Neural progenitor cell (in vitro differentiated cells): ENCODE measurements around the gene PRELP. TPM values are rescaled to one million over a fixed set of nuclear protein-coding genes. Genes with fewer than 3 reads are reported as not detected.
A peak's percentile ranks its signal among the peaks of the same experiment; 100 is the strongest.

ENCODE experiments used
- DNase-seq: peaks from one replicate; pipeline ENCODE4 v3.0.0-alpha.2; 2016; ENCODE audit warnings: low spot score
- H2AFZ ChIP-seq: fragments of 200-600 bp; sonication (generic); replicated peaks from 2 replicates; pipeline ENCODE4 v1.6.1; 2016; ENCODE audit warnings: antibody characterized with exemption
- H3F3A ChIP-seq: fragments of 200-600 bp; sonication (generic); 2 replicates; pipeline ENCODE4 v1.6.1; 2016; ENCODE audit warnings: antibody characterized with exemption, low read depth
- H3K27ac ChIP-seq: fragments of 200-600 bp; sonication (generic); 2 replicates; pipeline ENCODE4 v1.5.1; 2016; ENCODE audit warnings: mild to moderate bottlenecking
- H3K27me3 ChIP-seq: fragments of 200-600 bp; sonication (generic); 2 replicates; pipeline ENCODE4 v1.6.1; 2016; ENCODE audit warnings: mild to moderate bottlenecking, moderate library complexity
- H3K36me3 ChIP-seq: fragments of 200-600 bp; sonication (generic); 2 replicates; pipeline ENCODE4 v1.5.1; 2016
- H3K4me1 ChIP-seq: fragments of 200-600 bp; sonication (generic); 2 replicates; pipeline ENCODE4 v1.6.1; 2016; ENCODE audit warnings: mixed run types
- H3K4me2 ChIP-seq: fragments of 200-600 bp; sonication (generic); 2 replicates; pipeline ENCODE4 v1.6.1; 2016
- H3K4me3 ChIP-seq: fragments of 200-600 bp; sonication (generic); 2 replicates; pipeline ENCODE4 v1.5.1; 2016
- H3K79me2 ChIP-seq: fragments of 200-600 bp; sonication (generic); 2 replicates; pipeline ENCODE4 v1.6.1; 2016; ENCODE audit warnings: low read depth
- H3K9ac ChIP-seq: fragments of 200-600 bp; sonication (generic); 2 replicates; pipeline ENCODE4 v1.6.1; 2016
- H3K9me3 ChIP-seq: fragments of 200-600 bp; sonication (generic); 2 replicates; pipeline ENCODE4 v1.5.1; 2016; ENCODE audit warnings: low read depth
- H4K20me1 ChIP-seq: fragments of 200-600 bp; sonication (generic); 2 replicates; pipeline ENCODE4 v1.6.1; 2016; ENCODE audit warnings: low read depth
- H3K27ac Mint-ChIP-seq: 3 replicates; pipeline ENCODE4 v1.8.0; 2021; ENCODE audit warnings: mixed read lengths
- H3K27me3 Mint-ChIP-seq: 2 replicates; pipeline ENCODE4 v1.8.0; 2022; ENCODE audit warnings: low read depth, mild to moderate bottlenecking, inconsistent platforms, moderate library complexity, mixed read lengths; ENCODE audit not compliant: insufficient read depth
- H3K36me3 Mint-ChIP-seq: 3 replicates; pipeline ENCODE4 v1.8.0; 2021; ENCODE audit warnings: mixed read lengths
- H3K4me1 Mint-ChIP-seq: 3 replicates; pipeline ENCODE4 v1.8.0; 2021; ENCODE audit warnings: mixed read lengths
- H3K4me3 Mint-ChIP-seq: 3 replicates; pipeline ENCODE4 v1.8.0; 2021; ENCODE audit warnings: mild to moderate bottlenecking, moderate library complexity, mixed read lengths
- H3K9me3 Mint-ChIP-seq: 3 replicates; pipeline ENCODE4 v1.8.0; 2020; ENCODE audit warnings: mixed read lengths
- CTCF ChIP-seq: fragments of 200-600 bp; sonication (generic); IDR thresholded peaks from 2 replicates; pipeline ENCODE4 v1.5.1; 2017; ENCODE audit warnings: antibody characterized with exemption, mild to moderate bottlenecking
- EZH2 ChIP-seq: fragments of 200-600 bp; sonication (generic); IDR thresholded peaks from 2 replicates; pipeline ENCODE4 v1.6.1; 2017; ENCODE audit warnings: antibody characterized with exemption, mild to moderate bottlenecking, moderate library complexity
- EZH2phosphoT487 ChIP-seq: fragments of 200-600 bp; sonication (generic); IDR thresholded peaks from 2 replicates; pipeline ENCODE4 v1.6.1; 2017; ENCODE audit warnings: antibody characterized with exemption
- total RNA-seq: library from RNA; depleted of rRNA; stranded (reverse); fragments of >200 nt; gene quantifications from 2 replicates; pipeline ENCODE4 v1.2.3, GENCODE V29; 2015; ENCODE audit warnings: low replicate concordance

PRELP gene
- total RNA-seq, 1 donor from 2014 or later = 0.26 TPM

- H3K27me3 Mint-ChIP-seq = peaks cover 19% of the 10 kb centered on the region
- peaks cover 88% of the 10 kb centered on the region for H3K4me1 Mint-ChIP-seq
- TF ChIP-seq EZH2phosphoT487 (no peak), EZH2 (no peak), CTCF (no peak)
- Histone ChIP-seq H3K79me2 (no peaks in the 10 kb centered on the region), H3K27ac (no peak overlapping the region), H3K4me1 (peaks cover 48% of the 10 kb centered on the region), H3K9ac (no peak overlapping the region), H4K20me1 (no peaks in the 10 kb centered on the region), H3K4me3 (no peak overlapping the region), H3K27me3 (no peaks in the 10 kb centered on the region), H2AFZ (no peak overlapping the region), H3F3A (peaks cover 12% of the 10 kb centered on the region), H3K36me3 (no peaks in the 10 kb centered on the region), H3K9me3 (no peaks in the 10 kb centered on the region), H3K4me2 (no peak overlapping the region)
- no peaks in the 10 kb centered on the region for H3K9me3 Mint-ChIP-seq
- DNase-seq = no peak
- peak overlapping the region; percentile 64 for H3K27ac Mint-ChIP-seq
- no peaks in the 10 kb centered on the region for H3K36me3 Mint-ChIP-seq
- H3K4me3 Mint-ChIP-seq = no peak overlapping the region
These were observed 44.7 kb downstream of the PRELP start for GRCh38 chr1:203520315-203520714.

- H3K27ac Mint-ChIP-seq = peak overlapping the region; percentile 70
- Histone ChIP-seq H3F3A (peaks cover 12% of the 10 kb centered on the region), H3K4me1 (peaks cover 49% of the 10 kb centered on the region), H3K36me3 (no peaks in the 10 kb centered on the region), H3K79me2 (no peaks in the 10 kb centered on the region), H3K27ac (no peak overlapping the region), H3K9ac (no peak overlapping the region), H4K20me1 (no peaks in the 10 kb centered on the region), H3K4me2 (peak overlapping the region; percentile 58), H2AFZ (no peak overlapping the region), H3K9me3 (no peaks in the 10 kb centered on the region), H3K27me3 (no peaks in the 10 kb centered on the region), H3K4me3 (no peak overlapping the region)
- H3K4me1 Mint-ChIP-seq = peaks cover 84% of the 10 kb centered on the region
- H3K4me3 Mint-ChIP-seq = peak overlapping the region; percentile 19
- no peaks in the 10 kb centered on the region for H3K36me3 Mint-ChIP-seq
- no peaks in the 10 kb centered on the region for H3K9me3 Mint-ChIP-seq
- TF ChIP-seq EZH2 (no peak), CTCF (no peak), EZH2phosphoT487 (no peak)
- DNase-seq = no peak
- peaks cover 19% of the 10 kb centered on the region for H3K27me3 Mint-ChIP-seq
These were observed 45.6 kb downstream of the PRELP start for GRCh38 chr1:203521074-203521794.

- Histone ChIP-seq H3F3A (peaks cover 12% of the 10 kb centered on the region), H4K20me1 (no peaks in the 10 kb centered on the region), H3K27me3 (no peaks in the 10 kb centered on the region), H3K4me3 (no peak overlapping the region), H3K36me3 (no peaks in the 10 kb centered on the region), H3K27ac (no peak overlapping the region), H3K9ac (no peak overlapping the region), H3K4me1 (peaks cover 49% of the 10 kb centered on the region), H3K79me2 (no peaks in the 10 kb centered on the region), H2AFZ (no peak overlapping the region), H3K4me2 (peak overlapping the region; percentile 58), H3K9me3 (no peaks in the 10 kb centered on the region)
- Mint-ChIP-seq H3K9me3 (no peaks in the 10 kb centered on the region), H3K36me3 (no peaks in the 10 kb centered on the region), H3K27ac (peak overlapping the region; percentile 70), H3K27me3 (peaks cover 19% of the 10 kb centered on the region), H3K4me3 (peak overlapping the region; percentile 19), H3K4me1 (peaks cover 82% of the 10 kb centered on the region)
- TF ChIP-seq EZH2 (no peak), CTCF (no peak), EZH2phosphoT487 (no peak)
- no peak for DNase-seq
These were observed 46.2 kb downstream of the PRELP start for GRCh38 chr1:203521812-203522211.
